ENCODE data around the gene CYBB.

The CYBB gene

DNA sequence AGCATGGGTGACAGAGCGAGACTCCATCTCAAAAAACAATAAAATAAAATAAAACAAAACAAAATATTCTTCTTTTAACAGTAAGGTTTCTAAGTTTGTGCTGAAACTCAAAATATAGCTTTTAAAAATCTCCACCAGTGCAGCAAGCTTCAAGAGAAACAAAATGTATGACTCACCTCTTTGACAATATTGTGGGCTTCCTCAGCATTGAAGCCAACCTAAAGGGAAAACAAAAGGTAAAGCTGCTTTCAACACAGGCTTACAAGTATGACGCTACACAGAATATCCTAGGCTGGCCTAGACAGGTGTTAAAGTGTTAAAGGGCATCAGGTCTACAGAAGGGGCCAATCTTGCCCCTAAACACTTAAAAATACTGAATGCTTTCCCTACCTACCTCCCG, 66.3 kb downstream of the CYBB start:
- no peak for DNase-seq

DNA sequence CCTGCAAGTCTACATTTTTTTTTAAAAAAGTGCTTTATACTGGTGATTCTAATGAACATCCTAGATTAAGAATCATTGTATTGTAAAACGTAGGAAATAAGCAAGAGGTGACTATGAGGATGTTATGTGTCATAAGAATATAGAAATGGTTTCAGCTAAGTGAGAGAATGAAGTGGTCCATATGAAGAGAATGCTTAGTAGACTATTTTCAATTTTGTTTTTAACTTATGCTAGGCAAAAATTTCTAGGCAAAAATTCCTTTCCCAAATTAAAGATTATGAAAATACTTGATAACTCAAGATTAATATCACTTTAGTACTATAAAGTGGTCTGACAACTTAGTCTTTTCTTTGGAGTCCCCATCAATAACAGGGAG, 66.7 kb downstream of the CYBB start:
- no peak for DNase-seq

DNA sequence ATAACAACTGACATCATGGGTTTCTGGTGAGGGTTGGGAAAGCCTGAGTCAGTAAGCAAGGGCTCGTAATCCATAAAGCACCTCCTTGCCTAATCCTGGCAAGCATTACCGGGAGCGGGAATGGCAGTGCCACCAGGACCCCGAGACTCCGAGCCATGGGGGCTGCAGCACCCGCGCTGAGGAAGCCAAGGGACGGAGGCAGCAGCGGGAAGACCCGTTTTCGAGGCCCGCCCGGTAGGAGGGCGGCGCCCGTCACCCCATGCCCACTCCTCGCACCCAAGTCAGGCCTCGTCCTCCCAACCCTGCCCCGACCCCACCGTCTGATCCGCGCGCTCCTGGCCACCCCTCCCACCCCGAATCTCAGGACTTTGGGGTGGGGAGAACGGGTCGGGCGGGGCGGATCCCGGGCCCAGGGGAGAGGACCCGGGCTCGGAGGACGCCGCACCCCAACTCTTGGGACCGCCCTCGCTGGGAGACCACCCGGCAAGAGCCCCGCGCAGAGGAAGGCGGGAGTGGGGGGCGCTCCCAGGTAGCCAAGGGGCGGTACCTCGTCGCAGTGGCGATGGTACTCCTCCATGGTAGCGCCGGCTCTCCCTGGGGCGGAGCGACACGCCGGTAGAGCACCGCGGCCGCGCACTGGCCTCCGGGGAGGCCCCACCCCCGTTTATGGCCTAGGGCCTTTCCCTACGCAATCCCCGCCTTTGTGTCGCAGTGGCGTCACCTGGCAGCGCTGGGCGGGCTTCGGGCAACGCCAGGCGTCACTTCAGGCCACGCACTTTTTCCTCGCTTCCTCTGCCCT, 67.3 kb downstream of the CYBB start, which contains the start of gene DYNLT3:
DYNLT3 (minus strand) TSS at position 638 of the 799 bp plus-strand sequence; CDS start at position 577, 61 bp downstream.
- peak; percentile 66 for DNase-seq

- no peak for DNase-seq
Observed at GRCh38 chrX:37847733-37848197, 67.9 kb downstream of the CYBB start.

DNA sequence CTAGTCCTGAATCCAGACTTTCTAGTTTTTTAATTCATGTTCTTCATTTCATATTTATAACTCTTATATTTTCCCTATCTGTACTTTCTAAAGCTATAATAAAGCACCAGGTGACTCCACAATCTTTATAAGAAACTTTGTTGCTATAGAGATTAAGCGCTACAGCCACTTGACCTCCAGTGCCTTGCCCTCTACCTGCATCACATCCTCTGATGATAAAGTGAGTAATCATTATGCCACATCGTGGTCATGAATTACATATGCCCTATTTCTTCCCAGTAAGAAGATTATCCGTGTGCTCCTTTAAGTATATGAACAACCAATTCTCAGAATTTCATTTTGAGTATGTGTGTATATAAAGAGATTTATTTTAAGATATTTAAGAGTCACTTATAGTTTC, 74.3 kb downstream of the CYBB start:
- DNase-seq = no peak

DNA sequence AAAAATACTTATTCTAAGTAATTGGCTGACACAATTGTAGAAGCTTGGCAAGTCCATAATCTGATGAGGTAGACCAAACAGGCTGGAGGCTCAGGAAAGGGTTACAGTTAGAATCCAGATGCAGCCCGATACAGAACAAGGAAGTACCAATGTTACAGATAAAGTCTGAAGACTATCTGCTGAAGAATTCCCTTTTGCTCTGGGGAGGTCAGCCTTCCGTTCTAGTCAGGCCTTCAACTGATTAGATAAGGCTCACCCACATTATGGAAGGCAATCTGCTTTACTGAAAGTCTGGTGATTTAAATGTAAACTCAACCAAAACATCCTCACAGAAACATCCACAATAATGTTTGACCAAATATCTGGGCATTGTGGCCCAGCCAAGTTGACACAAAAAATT, 74.9 kb downstream of the CYBB start:
- DNase-seq = no peak

DNA sequence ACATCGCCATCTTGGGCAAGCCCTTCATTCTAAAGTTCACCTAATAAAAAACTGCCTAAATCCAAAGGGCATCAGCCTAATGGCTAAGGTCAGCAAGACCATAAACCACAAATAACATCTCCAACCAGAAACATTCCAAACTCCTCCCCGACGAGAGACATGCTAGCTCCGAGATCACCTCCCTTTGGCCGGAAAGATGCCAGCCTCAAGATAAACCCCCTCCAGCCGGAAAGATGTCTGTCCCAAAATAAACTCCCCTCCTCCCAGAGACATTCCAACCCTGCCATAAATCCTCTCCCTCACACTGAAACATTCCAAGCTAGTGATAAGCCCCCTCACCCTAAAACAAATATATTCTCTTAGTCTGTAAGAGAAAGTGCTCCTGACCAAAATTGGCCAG, 80.9 kb downstream of the CYBB start:
- no peak for DNase-seq

DNA sequence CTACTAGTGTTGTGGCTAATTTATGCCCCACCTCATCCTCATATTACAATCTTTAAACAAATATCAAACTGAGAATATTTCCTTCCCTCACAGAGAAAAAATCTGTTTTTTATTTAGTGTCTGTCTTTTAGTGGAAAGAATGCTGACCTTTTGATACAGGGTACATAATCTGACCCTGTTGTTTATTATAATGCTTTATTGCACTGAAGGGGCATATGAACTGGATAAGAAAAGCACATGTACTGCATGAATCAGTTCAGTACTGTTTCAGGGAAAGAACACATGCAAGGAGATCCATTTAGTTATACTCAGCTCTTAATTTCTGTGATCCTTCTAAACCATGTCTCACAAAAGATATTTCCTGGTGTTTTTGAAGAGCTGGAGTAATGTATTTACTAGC, 83.0 kb downstream of the CYBB start:
- DNase-seq = no peak
